ENCODE results near the gene ACTN2.
A peak's percentile ranks its signal among the peaks of the same experiment; 100 is the strongest.

The ACTN2 gene

DNA sequence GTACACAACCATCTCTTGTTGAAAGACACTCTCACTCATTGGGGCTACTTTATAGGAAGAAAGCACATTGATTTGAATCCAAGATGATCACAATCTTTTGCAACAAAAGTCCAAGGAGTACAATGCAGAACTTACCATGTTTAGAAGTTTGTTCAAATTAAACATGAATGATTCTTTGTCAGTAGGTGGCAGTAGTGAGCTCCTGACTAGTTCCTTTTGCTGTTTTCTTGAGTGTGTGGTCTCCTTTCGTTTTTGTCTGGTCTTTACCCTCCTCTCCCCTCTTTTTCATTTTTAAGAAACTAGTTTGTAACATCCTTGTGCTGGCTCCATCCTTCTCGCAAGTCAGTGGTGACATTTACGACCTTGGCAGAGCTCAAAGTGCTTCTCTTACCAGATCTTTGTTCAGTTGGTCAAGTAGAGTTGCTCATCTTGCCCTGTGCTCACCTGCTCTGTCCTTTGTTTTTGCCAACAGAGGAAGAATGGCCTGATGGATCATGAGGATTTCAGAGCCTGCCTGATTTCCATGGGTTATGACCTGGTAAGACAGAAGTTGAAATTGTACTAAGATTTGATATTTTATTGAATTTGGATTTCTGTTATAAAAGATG lies 73.1 kb downstream of the ACTN2 start:
- Mint-ChIP-seq H3K9me3 (no peaks in the 10 kb centered on the region), H3K27ac (no peak overlapping the region), H3K4me3 (no peak overlapping the region), H3K27me3 (peaks cover 6 to 11% of the 10 kb centered on the region in 2 donors), H3K4me1 (peaks cover 3 to 6% of the 10 kb centered on the region in 2 donors), H3K36me3 (no peaks in the 10 kb centered on the region)
- DNase-seq: no peak
- ATAC-seq (replicated peaks): peak in 1 of 2 donors; percentile 39

DNA sequence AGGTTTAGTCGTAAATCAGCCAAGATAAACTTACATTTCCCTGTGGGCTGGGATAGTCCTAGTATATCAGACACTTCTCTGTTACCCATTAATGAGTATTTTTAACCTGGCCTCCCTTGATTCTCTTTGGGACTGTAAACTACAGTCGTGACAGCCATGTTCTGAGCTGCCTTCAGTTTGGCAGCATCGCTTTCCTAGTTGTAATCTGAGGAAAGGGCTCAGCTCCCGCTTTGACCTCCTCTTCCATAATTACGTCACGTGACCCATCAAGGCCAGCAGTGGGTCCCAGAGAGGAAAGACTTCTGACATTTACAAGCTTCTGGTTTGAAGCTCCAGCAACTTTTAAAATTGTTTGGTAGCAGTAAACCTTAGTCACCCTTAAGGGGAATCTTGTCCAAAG lies 74.2 kb downstream of the ACTN2 start:
- peaks cover 5 to 6% of the 10 kb centered on the region in 2 donors for H3K27me3 Mint-ChIP-seq
- no peaks in the 10 kb centered on the region for H3K9me3 Mint-ChIP-seq
- DNase-seq (no peak), ATAC-seq (replicated peaks) (no peak)
- H3K4me1 Mint-ChIP-seq: peaks cover 3 to 6% of the 10 kb centered on the region in 2 donors
- H3K4me3 Mint-ChIP-seq: no peak overlapping the region
- no peaks in the 10 kb centered on the region for H3K36me3 Mint-ChIP-seq
- H3K27ac Mint-ChIP-seq: no peak overlapping the region

GRCh38 chr1:236760986-236761385 lies 74.7 kb downstream of the ACTN2 start:
- Mint-ChIP-seq H3K27me3 (peaks cover 9 to 10% of the 10 kb centered on the region in 2 donors), H3K9me3 (no peaks in the 10 kb centered on the region), H3K4me3 (no peak overlapping the region), H3K4me1 (peaks cover 3 to 6% of the 10 kb centered on the region in 2 donors), H3K36me3 (no peaks in the 10 kb centered on the region), H3K27ac (no peak overlapping the region)
- no peak for DNase-seq
- no peak for ATAC-seq (replicated peaks)

GRCh38 chr1:236761397-236762132 lies 75.3 kb downstream of the ACTN2 start:
- Mint-ChIP-seq H3K36me3 (no peaks in the 10 kb centered on the region), H3K4me3 (no peak overlapping the region), H3K4me1 (peaks cover 3 to 6% of the 10 kb centered on the region in 2 donors), H3K9me3 (no peaks in the 10 kb centered on the region), H3K27ac (no peak overlapping the region), H3K27me3 (peaks cover 11 to 12% of the 10 kb centered on the region in 2 donors)
- ATAC-seq (replicated peaks) (no peak), DNase-seq (no peak)

- ATAC-seq (replicated peaks) (peak in 1 of 2 donors; percentile 27), DNase-seq (no peak)
- Mint-ChIP-seq H3K4me3 (no peak overlapping the region), H3K27me3 (peaks cover 12 to 14% of the 10 kb centered on the region in 2 donors), H3K9me3 (no peaks in the 10 kb centered on the region), H3K4me1 (peaks cover 3 to 6% of the 10 kb centered on the region in 2 donors), H3K27ac (no peak overlapping the region), H3K36me3 (no peaks in the 10 kb centered on the region)
These were observed 76.1 kb downstream of the ACTN2 start for GRCh38 chr1:236762410-236762809.

DNA sequence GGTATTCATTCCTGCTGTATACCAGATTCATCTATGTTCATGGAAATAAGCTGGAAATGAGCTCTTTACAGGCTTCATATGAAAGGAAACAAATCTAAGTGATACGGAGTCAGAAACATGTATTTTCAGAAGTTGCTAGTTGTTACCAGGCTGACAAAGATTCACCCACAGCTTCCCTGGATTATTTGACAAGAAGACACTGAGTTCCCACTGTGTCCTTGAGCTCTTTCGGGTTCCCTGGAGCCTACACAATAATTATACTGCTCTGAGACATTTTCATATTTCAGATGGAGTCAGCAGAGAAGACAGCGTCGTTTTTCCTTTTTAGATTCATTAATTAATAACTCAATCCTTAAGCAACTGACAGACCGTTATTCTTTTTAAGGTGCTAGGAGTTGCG lies 79.5 kb downstream of the ACTN2 start:
- H3K36me3 Mint-ChIP-seq: no peaks in the 10 kb centered on the region
- H3K27ac Mint-ChIP-seq: no peak overlapping the region

DNA sequence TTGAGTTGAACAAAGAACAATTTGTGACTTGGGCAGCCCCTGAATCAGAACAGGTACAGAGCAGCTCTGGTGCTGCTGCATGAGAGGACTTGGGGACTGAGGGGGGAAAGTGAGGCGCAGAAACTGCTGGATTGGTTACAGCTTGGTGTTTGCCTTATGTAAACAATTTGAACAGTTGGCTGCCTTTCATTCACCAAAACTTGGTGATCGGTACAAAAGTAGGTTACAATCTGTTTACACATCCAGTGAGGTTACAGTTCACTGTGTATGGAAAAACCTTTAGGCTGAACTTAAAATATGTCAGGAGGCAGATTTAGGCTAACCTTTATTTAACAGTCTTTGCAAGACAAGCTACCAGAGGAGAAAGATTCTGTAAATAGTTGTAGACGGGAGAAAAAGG lies 80.2 kb downstream of the ACTN2 start:
- no peak for DNase-seq
- no peak overlapping the region for H3K27ac Mint-ChIP-seq
- H3K36me3 Mint-ChIP-seq: no peaks in the 10 kb centered on the region
- no peaks in the 10 kb centered on the region for H3K9me3 Mint-ChIP-seq
- H3K27me3 Mint-ChIP-seq: peaks cover 30 to 39% of the 10 kb centered on the region in 2 donors
- peaks cover 0 to 1% of the 10 kb centered on the region in 2 donors for H3K4me1 Mint-ChIP-seq
- no peak for ATAC-seq (replicated peaks)
- H3K4me3 Mint-ChIP-seq: no peak overlapping the region

More for the DNA sequence above, 79.5 kb downstream of the ACTN2 start:
- no peaks in the 10 kb centered on the region for H3K9me3 Mint-ChIP-seq
- ATAC-seq (replicated peaks) (no peak), DNase-seq (no peak)
- peaks cover 0 to 1% of the 10 kb centered on the region in 2 donors for H3K4me1 Mint-ChIP-seq
- no peak overlapping the region for H3K4me3 Mint-ChIP-seq
- peaks cover 30 to 33% of the 10 kb centered on the region in 2 donors for H3K27me3 Mint-ChIP-seq

DNA sequence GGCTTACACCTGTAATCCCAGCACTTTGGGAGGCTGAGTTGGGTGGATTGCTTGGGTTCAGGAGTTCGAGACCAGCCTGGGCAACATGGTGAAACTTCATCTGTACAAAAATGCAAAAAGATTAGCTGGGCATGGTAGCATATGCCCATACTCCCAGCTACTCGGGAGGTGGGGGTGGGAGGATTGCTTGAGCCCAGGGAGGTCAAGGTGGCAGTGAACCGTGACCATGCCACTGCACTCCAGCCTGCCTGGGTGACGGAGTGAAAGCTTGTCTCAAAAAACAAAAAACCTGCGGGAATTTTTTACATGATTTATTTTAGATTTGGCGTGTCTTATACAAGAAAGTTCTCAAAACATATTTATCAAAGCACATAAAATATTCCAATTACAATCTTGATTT lies 81.0 kb downstream of the ACTN2 start:
- DNase-seq (no peak), ATAC-seq (replicated peaks) (no peak)
- no peak overlapping the region for H3K27ac Mint-ChIP-seq
- no peak overlapping the region for H3K4me3 Mint-ChIP-seq
- H3K9me3 Mint-ChIP-seq: no peaks in the 10 kb centered on the region
- no peaks in the 10 kb centered on the region for H3K36me3 Mint-ChIP-seq
- peaks cover 30 to 39% of the 10 kb centered on the region in 2 donors for H3K27me3 Mint-ChIP-seq
- peaks cover 0 to 1% of the 10 kb centered on the region in 2 donors for H3K4me1 Mint-ChIP-seq

DNA sequence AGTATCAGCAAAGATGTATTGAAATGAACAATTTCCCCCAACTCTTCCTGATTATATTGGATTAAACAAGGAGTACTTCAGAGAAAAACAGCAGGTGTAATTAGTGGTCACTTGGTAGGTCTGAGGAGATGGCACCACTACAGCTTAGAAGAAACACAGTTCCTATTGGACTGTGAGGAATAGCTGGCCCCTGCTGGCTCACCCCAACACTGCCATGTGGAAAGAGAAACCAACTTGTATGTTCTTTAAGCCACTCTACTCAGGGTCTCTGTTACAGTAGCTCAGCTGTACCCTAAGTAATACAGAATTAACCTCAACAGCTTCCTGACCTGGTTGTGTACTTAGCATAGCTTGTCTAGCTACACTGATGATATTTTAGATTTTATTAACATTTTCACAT lies 82.3 kb downstream of the ACTN2 start:
- ATAC-seq (replicated peaks): no peak

GRCh38 chr1:236773919-236774318 lies 87.6 kb downstream of the ACTN2 start:
- ATAC-seq (replicated peaks): no peak
- no peak overlapping the region for H3K27ac Mint-ChIP-seq
- peaks cover 38 to 43% of the 10 kb centered on the region in 2 donors for H3K27me3 Mint-ChIP-seq
- H3K4me1 Mint-ChIP-seq: no peaks in the 10 kb centered on the region
- H3K9me3 Mint-ChIP-seq: peaks cover 4 to 9% of the 10 kb centered on the region in 2 donors
- DNase-seq: no peak
- H3K36me3 Mint-ChIP-seq: peaks cover 0 to 5% of the 10 kb centered on the region in 2 donors
- no peak overlapping the region for H3K4me3 Mint-ChIP-seq

More for the DNA sequence above, 82.3 kb downstream of the ACTN2 start:
- Mint-ChIP-seq H3K4me1 (no peaks in the 10 kb centered on the region), H3K36me3 (no peaks in the 10 kb centered on the region), H3K27me3 (peaks cover 30 to 33% of the 10 kb centered on the region in 2 donors), H3K9me3 (no peaks in the 10 kb centered on the region), H3K4me3 (no peak overlapping the region), H3K27ac (no peak overlapping the region)
- DNase-seq: no peak

DNA sequence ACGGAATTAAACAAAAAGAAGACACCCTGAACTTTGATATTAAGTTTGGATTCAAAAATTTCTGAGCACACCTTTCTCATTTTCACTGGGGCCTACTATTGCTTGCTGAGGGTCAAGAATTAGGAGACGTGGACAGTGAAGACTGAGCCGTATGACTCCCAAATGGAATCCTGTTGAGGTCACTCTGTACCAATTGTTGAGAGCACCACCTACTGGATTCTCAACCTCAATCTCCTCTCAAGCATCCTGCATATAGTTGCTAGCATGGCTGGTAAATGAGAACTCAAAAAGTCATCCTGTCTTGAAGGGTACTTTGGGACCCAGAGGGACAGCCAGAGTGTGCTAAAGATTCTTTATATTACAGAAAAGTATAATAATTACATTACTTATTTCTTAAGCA lies 88.6 kb downstream of the ACTN2 start:
- DNase-seq (no peak), ATAC-seq (replicated peaks) (no peak)
- Mint-ChIP-seq H3K4me1 (no peaks in the 10 kb centered on the region), H3K27me3 (peaks cover 35 to 39% of the 10 kb centered on the region in 2 donors), H3K4me3 (no peak overlapping the region), H3K9me3 (peaks cover 8 to 14% of the 10 kb centered on the region in 2 donors), H3K27ac (no peak overlapping the region), H3K36me3 (peaks cover 0 to 10% of the 10 kb centered on the region in 2 donors)

- H3K27ac Mint-ChIP-seq: no peak overlapping the region
- peaks cover 0 to 10% of the 10 kb centered on the region in 2 donors for H3K36me3 Mint-ChIP-seq
- peaks cover 8 to 14% of the 10 kb centered on the region in 2 donors for H3K9me3 Mint-ChIP-seq
- DNase-seq (no peak), ATAC-seq (replicated peaks) (no peak)
- H3K4me1 Mint-ChIP-seq: no peaks in the 10 kb centered on the region
- H3K4me3 Mint-ChIP-seq: no peak overlapping the region
- H3K27me3 Mint-ChIP-seq: peaks cover 25 to 36% of the 10 kb centered on the region in 2 donors
These were observed 93.0 kb downstream of the ACTN2 start for GRCh38 chr1:236779312-236779711.

GRCh38 chr1:236785477-236785876 lies 99.2 kb downstream of the ACTN2 start:
- peaks cover 16 to 32% of the 10 kb centered on the region in 2 donors for H3K27me3 Mint-ChIP-seq
- H3K27ac Mint-ChIP-seq: no peak overlapping the region
- ATAC-seq (replicated peaks): no peak
- no peak for DNase-seq
- H3K36me3 Mint-ChIP-seq: peaks cover 3 to 4% of the 10 kb centered on the region in 2 donors
- no peak overlapping the region for H3K4me3 Mint-ChIP-seq
- H3K4me1 Mint-ChIP-seq: no peaks in the 10 kb centered on the region
- H3K9me3 Mint-ChIP-seq: peaks cover 0 to 7% of the 10 kb centered on the region in 2 donors

DNA sequence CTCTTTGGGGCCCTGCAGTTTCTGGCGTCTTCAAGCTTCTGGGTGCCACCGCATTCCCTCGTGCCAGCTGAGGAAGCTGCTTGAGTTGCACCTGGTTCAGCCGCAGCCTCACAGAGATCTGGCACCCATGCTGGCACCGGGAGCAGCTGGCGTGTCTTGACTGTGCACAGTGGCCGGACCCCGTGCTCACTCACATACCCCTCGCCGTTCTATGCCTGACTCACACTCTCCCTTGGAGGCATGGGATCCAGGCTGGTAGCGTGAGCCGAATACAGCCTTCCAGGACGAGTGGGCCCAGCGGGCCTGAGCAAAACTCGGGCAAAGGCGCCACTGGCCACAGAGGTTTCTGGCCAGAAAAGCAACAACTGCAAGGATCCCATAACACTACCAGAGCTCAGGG lies 100.2 kb downstream of the ACTN2 start:
- Mint-ChIP-seq H3K4me1 (no peaks in the 10 kb centered on the region), H3K27ac (no peak overlapping the region), H3K9me3 (peaks cover 0 to 7% of the 10 kb centered on the region in 2 donors), H3K36me3 (peaks cover 3 to 4% of the 10 kb centered on the region in 2 donors), H3K27me3 (peaks cover 21 to 33% of the 10 kb centered on the region in 2 donors), H3K4me3 (no peak overlapping the region)
- DNase-seq (no peak), ATAC-seq (replicated peaks) (no peak)

- peaks cover 17 to 21% of the 10 kb centered on the region in 2 donors for H3K4me1 Mint-ChIP-seq
- ATAC-seq (replicated peaks) (no peak), DNase-seq (no peak)
- H3K36me3 Mint-ChIP-seq: no peaks in the 10 kb centered on the region
- H3K27me3 Mint-ChIP-seq: peaks cover 5 to 14% of the 10 kb centered on the region in 2 donors
- no peaks in the 10 kb centered on the region for H3K9me3 Mint-ChIP-seq
- peak overlapping the region; percentile 89 for H3K4me3 Mint-ChIP-seq
- H3K27ac Mint-ChIP-seq: peak overlapping the region; percentile 95
These were observed 108.3 kb downstream of the ACTN2 start for GRCh38 chr1:236794585-236795034.

Measured in stimulated activated naive B cell treated with anti-CD40 and anti-IgM and Interleukin-4, amounts not matched to agents 10 μg/mL and 1 μg/mL and 100 μg/mL, for 72 hours (primary cell).